Keratinocyte (primary cell): Measurements from ENCODE around the gene ZNF521. TPM values are rescaled to one million over a fixed set of nuclear protein-coding genes. Genes with fewer than 3 reads are reported as not detected.

Experiments used
- DNase-seq: peaks from one replicate; pipeline ENCODE4 v3.0.0-alpha.2; 2011; ENCODE audit warnings: low read depth, missing footprints, low spot score
- FAIRE-seq: peaks from 2 replicates; lab custom pipeline; 2011; peaks lifted over from hg19 to GRCh38; lab: Jason Lieb, UNC
- H2AFZ ChIP-seq: 2 replicates; pipeline ENCODE4 v1.6.0; 2012; ENCODE audit warnings: low read length, control low read depth, inconsistent platforms; ENCODE audit not compliant: control insufficient read depth
- H3K27ac ChIP-seq: 2 replicates; pipeline ENCODE4 v1.5.1; 2011; ENCODE audit warnings: low read length; ENCODE audit not compliant: control insufficient read depth, insufficient read depth
- H3K27me3 ChIP-seq: 3 replicates; pipeline ENCODE4 v1.6.0; 2011; ENCODE audit warnings: low read length; ENCODE audit not compliant: control insufficient read depth, insufficient read depth; ENCODE audit errors: extremely low read depth
- H3K36me3 ChIP-seq, 2 experiments: 2 replicates in 1 of 2; 3 replicates in 1 of 2; pipeline ENCODE4 v1.5.1; 2011; ENCODE audit warnings: low read length in 2 of 2, mild to moderate bottlenecking in 1 of 2; ENCODE audit not compliant: control insufficient read depth in 2 of 2, insufficient read depth in 2 of 2; ENCODE audit errors: extremely low read depth in 1 of 2
- H3K4me1 ChIP-seq: 3 replicates; pipeline ENCODE4 v1.5.1; 2011; ENCODE audit warnings: low read length; ENCODE audit not compliant: control insufficient read depth, insufficient read depth; ENCODE audit errors: extremely low read depth
- H3K4me2 ChIP-seq: 3 replicates; pipeline ENCODE4 v1.6.0; 2011; ENCODE audit warnings: low read depth, low read length; ENCODE audit not compliant: control insufficient read depth, insufficient read depth; ENCODE audit errors: extremely low read depth
- H3K4me3 ChIP-seq, 3 experiments: fragments of 200-600 bp in 1 of 3; sonication (generic) in 1 of 3; 2 replicates in 2 of 3; 3 replicates in 1 of 3; pipeline ENCODE4 v1.5.1; 2011 to 2016; ENCODE audit warnings: low read length in 3 of 3, mild to moderate bottlenecking in 3 of 3, control low read depth in 2 of 3, inconsistent platforms in 1 of 3, low read depth in 1 of 3, mixed read lengths in 1 of 3, mixed run types in 1 of 3, moderate library complexity in 1 of 3; ENCODE audit not compliant: control insufficient read depth in 2 of 3, insufficient read depth in 2 of 3; ENCODE audit errors: extremely low read depth in 1 of 3
- H3K79me2 ChIP-seq: 2 replicates; pipeline ENCODE4 v1.6.0; 2012; ENCODE audit warnings: low read length; ENCODE audit not compliant: control insufficient read depth, insufficient read depth
- H3K9ac ChIP-seq: 3 replicates; pipeline ENCODE4 v1.6.0; 2011; ENCODE audit warnings: low read length; ENCODE audit not compliant: control insufficient read depth, insufficient read depth; ENCODE audit errors: extremely low read depth
- H3K9me1 ChIP-seq: 3 replicates; pipeline ENCODE4 v1.6.0; 2011; ENCODE audit warnings: low read length; ENCODE audit not compliant: control insufficient read depth, insufficient read depth; ENCODE audit errors: extremely low read depth
- H3K9me3 ChIP-seq: 2 replicates; pipeline ENCODE4 v1.5.1; 2012; ENCODE audit warnings: low read depth, low read length; ENCODE audit not compliant: control insufficient read depth
- H4K20me1 ChIP-seq: 3 replicates; pipeline ENCODE4 v1.6.0; 2011; ENCODE audit warnings: low read length; ENCODE audit not compliant: control insufficient read depth, insufficient read depth; ENCODE audit errors: extremely low read depth
- CTCF ChIP-seq, 3 experiments: IDR thresholded peaks in 1 of 3; conservative IDR thresholded peaks in 1 of 3; optimal IDR thresholded peaks in 1 of 3; 2 replicates in 2 of 3; 3 replicates in 1 of 3; pipeline versions ENCODE3 to v1.5.1; 2011; ENCODE audit warnings: low read length in 3 of 3, mild to moderate bottlenecking in 3 of 3, moderate library complexity in 2 of 3, control low read depth in 1 of 3, inconsistent platforms in 1 of 3; ENCODE audit not compliant: insufficient read depth in 2 of 3; ENCODE audit errors: extremely low read depth in 1 of 3
- EZH2 ChIP-seq: IDR thresholded peaks from one replicate; pipeline ENCODE4 v1.6.1; 2012; ENCODE audit warnings: inconsistent platforms, mild to moderate bottlenecking, low read length, moderate library complexity
- dilution Hi-C: fragments of 300-500 bp; cut with MboI; formaldehyde crosslinking; loops from one replicate; pipeline ENCODE4 v1.7.0; 2020; ENCODE audit warnings: low sequenced_read_pairs; ENCODE audit not compliant: extremely low pct_ligation_motif_present
- polyA plus RNA-seq, 5 experiments: library from polyadenylated mRNA; depleted of rRNA in 3 of 5; stranded (reverse) in 3 of 5; stranded (forward) in 1 of 5; unstranded in 1 of 5; fragments of >200 nt; gene quantifications; 1 replicate in 1 of 5; 2 replicates in 3 of 5; 3 replicates in 1 of 5; pipeline versions ENCODE4 v1.2.1 to v1.2.3, GENCODE V29; 2011 to 2012; ENCODE audit warnings: missing spikeins in 2 of 5, low read depth in 1 of 5, low replicate concordance in 1 of 5

Gene ZNF521
- polyA plus RNA-seq, 1 donor (not counting 4 experiments of a cell fraction or from before 2014, with no cell fraction given), result 0.07 TPM

- DNase-seq, result no peak
- H3K4me3 ChIP-seq, result no peak overlapping the region
- no peak overlapping the region for H2AFZ ChIP-seq
- TF ChIP-seq CTCF (optimal IDR thresholded peaks at IDR 0.05 in 1 of 3, IDR thresholded peaks at IDR 0.05 in 1 of 3, conservative IDR thresholded peaks at IDR 0.05 in 1 of 3; ENCODE audit: extremely low read depth in 1 of 3, insufficient read depth in 2 of 3, low read length in 3 of 3), result no peak
- TF ChIP-seq EZH2, result no peak
- H3K79me2 ChIP-seq, result no peaks in the 10 kb centered on the region
- H3K27me3 ChIP-seq, result peaks cover 33% of the 10 kb centered on the region
- H3K4me1 ChIP-seq, result peaks cover 12% of the 10 kb centered on the region
- H3K9me1 ChIP-seq, result no peaks in the 10 kb centered on the region
- H3K9me3 ChIP-seq, result no peaks in the 10 kb centered on the region
- H3K27ac ChIP-seq, result no peak overlapping the region
- H4K20me1 ChIP-seq, result no peaks in the 10 kb centered on the region
- H3K9ac ChIP-seq, result no peak overlapping the region
- H3K4me2 ChIP-seq, result no peak overlapping the region
- dilution Hi-C loops, result no loop called here
- FAIRE-seq, result no peak
- H3K36me3 ChIP-seq, result no peaks in the 10 kb centered on the region
These were observed 1.1 kb upstream of the ZNF521 start for GRCh38 chr18:25353080-25353479.

GRCh38 chr18:25352629-25353005 is 651 bp upstream of the ZNF521 start:
- DNase-seq, result no peak
- Histone ChIP-seq H3K9ac (no peak overlapping the region), H3K9me1 (no peaks in the 10 kb centered on the region), H3K4me2 (peak overlapping the region; percentile 45), H3K4me1 (peaks cover 12% of the 10 kb centered on the region), H3K36me3 (no peaks in the 10 kb centered on the region), H3K27me3 (peaks cover 34% of the 10 kb centered on the region), H3K27ac (no peak overlapping the region), H4K20me1 (no peaks in the 10 kb centered on the region), H2AFZ (no peak overlapping the region), H3K4me3 (no peak overlapping the region), H3K79me2 (no peaks in the 10 kb centered on the region), H3K9me3 (no peaks in the 10 kb centered on the region)
- TF ChIP-seq EZH2, result no peak
- FAIRE-seq, result no peak
- dilution Hi-C loops, result no loop called here

- peaks cover 41% of the 10 kb centered on the region for H3K27me3 ChIP-seq
These were observed 638 bp downstream of the ZNF521 start for GRCh38 chr18:25351280-25351775.

More at GRCh38 chr18:25351280-25351775, 638 bp downstream of the ZNF521 start:
- TF ChIP-seq EZH2 (no peak), CTCF (optimal IDR thresholded peaks at IDR 0.05 in 1 of 3, IDR thresholded peaks at IDR 0.05 in 1 of 3, conservative IDR thresholded peaks at IDR 0.05 in 1 of 3; ENCODE audit: extremely low read depth in 1 of 3, insufficient read depth in 2 of 3, low read length in 3 of 3) (no peak)
- H3K4me1 ChIP-seq, result peaks cover 12% of the 10 kb centered on the region
- no peak overlapping the region for H2AFZ ChIP-seq
- FAIRE-seq, result no peak
- peak overlapping the region; percentile 95 for H3K4me2 ChIP-seq
- H3K27ac ChIP-seq, result no peak overlapping the region
- no peaks in the 10 kb centered on the region for H3K79me2 ChIP-seq
- no peak for DNase-seq
- H3K36me3 ChIP-seq, result no peaks in the 10 kb centered on the region
- peak overlapping the region; percentile 28 for H3K9ac ChIP-seq
- no peaks in the 10 kb centered on the region for H4K20me1 ChIP-seq
- dilution Hi-C loops, result no loop called here
- peak overlapping the region; percentile 36 to 82 (median 73) for H3K4me3 ChIP-seq
- no peaks in the 10 kb centered on the region for H3K9me1 ChIP-seq
- H3K9me3 ChIP-seq, result no peaks in the 10 kb centered on the region
